Parathyroid adenoma (tissue), 2 donors: ENCODE results near the gene PACRG.

ENCODE experiments used
- H2AFZ ChIP-seq: fragments of 300-600 bp; sonication (generic); one replicate; pipeline ENCODE4 v1.7.0; 2017; ENCODE audit warnings: antibody characterized with exemption, mild to moderate bottlenecking
- H3K27ac ChIP-seq: fragments of 300-600 bp; sonication (generic); one replicate; pipeline ENCODE4 v1.7.0; 2017
- H3K27me3 ChIP-seq: fragments of 300-600 bp; sonication (generic); one replicate; pipeline ENCODE4 v1.7.0; 2017; ENCODE audit warnings: low read length; ENCODE audit not compliant: control insufficient read depth, insufficient read depth
- H3K36me3 ChIP-seq: fragments of 300-600 bp; sonication (generic); one replicate; pipeline ENCODE4 v1.7.0; 2017; ENCODE audit warnings: low read length; ENCODE audit not compliant: control insufficient read depth, insufficient read depth
- H3K4me1 ChIP-seq: fragments of 300-600 bp; sonication (generic); one replicate; pipeline ENCODE4 v1.7.0; 2017; ENCODE audit warnings: control low read depth
- H3K4me2 ChIP-seq: fragments of 300-600 bp; sonication (generic); one replicate; pipeline ENCODE4 v1.7.0; 2017; ENCODE audit warnings: low read length
- H3K4me3 ChIP-seq: fragments of 300-600 bp; sonication (generic); one replicate; pipeline ENCODE4 v1.7.0; 2017; ENCODE audit warnings: low read depth, low read length
- H3K79me2 ChIP-seq: fragments of 300-600 bp; sonication (generic); one replicate; pipeline ENCODE4 v1.7.0; 2017; ENCODE audit warnings: control low read depth
- H3K9ac ChIP-seq: fragments of 300-600 bp; sonication (generic); one replicate; pipeline ENCODE4 v1.7.0; 2017; ENCODE audit warnings: mild to moderate bottlenecking
- H3K9me3 ChIP-seq: fragments of 300-600 bp; sonication (generic); one replicate; pipeline ENCODE4 v1.7.0; 2017; ENCODE audit warnings: low read length; ENCODE audit not compliant: control insufficient read depth
- TF ChIP-seq, protein P1 (sequence below): fragments of 300-600 bp; sonication (generic); IDR thresholded peaks from one replicate; pipeline ENCODE4 v1.7.0; 2017; ENCODE audit warnings: antibody characterized with exemption, mild to moderate bottlenecking
- donor health status: primary hyperparathyroidism.

PACRG gene

DNA sequence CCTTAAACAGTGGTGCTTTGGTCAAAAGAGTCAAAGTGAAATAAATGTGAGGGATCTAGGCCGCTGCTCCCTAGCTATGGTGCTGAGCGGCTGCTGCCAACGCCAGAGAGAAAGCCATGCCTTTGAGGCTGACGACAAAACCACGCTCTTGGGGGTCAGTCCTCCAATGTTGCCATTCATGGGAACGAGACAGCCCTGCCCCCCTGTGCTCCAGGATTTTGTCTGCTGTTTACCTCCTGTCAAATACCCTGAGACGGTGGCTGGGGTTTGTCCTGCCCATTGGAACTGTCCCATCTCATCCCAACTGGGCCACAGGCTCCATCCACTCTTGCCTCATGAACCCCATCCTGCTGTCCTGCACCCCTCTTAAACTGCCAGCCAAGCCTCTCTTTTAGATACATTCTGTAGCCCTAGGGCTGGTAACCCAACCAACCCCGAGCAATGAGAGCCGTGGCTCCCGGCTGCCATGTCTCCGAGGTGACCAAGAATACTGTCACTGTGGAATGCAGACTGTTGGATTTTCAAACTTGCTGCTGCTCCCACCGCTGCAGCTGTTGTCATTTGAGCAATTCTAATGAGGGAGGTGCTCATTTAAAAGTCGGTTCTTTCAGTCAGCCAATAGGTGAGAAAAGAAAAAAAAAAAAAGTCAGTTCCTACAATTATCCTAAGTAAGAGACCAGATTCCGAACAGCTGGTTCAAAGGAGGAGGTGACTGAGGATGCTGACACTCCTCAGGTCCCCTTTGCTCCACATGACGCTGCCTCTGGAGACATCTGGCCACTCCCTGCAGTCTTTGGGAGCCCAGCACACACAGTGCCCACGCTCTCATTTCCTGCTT lies 613.7 kb downstream of the PACRG start:
- Histone ChIP-seq H3K9ac (no peak overlapping the region), H3K4me1 (no peaks in the 10 kb centered on the region), H3K4me2 (no peak overlapping the region)

DNA sequence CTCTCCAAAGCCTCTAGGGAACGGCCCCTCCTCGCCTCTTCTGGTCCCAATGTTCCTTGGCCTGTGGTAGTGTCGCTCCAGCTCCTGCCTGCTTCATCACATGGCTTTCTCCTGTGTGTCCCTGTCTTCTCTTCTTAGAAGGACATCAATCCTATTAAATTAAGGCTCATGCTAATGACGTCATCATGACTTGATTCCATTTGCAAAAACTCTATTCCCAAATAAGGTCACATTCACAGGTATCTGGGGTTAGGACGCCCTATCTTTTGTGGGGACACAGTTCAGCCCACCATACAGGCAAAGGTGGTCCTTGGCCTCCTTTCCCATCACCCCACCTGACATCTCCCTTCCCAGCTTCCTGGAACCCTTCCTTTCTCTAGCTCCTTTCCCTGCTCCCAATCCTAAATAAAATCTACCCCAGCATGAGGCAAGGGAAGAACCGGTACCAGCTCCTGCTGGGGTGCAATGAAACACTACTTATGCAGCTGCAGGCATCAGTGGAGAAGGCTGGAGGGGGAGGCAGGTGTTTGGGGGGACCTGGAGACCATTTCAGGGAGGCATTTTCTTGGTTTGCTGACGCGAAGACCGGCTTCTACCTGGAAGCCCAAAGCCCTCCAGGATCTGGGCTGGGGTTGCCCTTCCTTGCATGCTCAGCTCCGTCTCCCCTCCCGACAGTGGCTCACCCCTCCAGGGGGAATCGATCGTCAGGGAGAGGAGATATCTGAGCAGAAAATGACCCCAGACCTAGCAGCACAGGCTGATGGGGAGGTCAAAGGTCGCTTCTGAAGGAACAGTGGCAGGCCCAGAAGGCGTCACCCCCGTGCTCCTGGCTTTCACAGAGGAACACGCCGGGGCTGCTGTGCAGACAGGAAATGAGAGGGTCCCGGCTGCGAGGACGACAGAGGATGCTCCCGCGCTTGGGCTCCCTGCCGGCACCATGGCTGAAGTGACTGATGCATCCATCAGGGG lies 615.1 kb downstream of the PACRG start:
- Histone ChIP-seq H3K4me2 (no peak overlapping the region), H3K27me3 (no peaks in the 10 kb centered on the region), H3K4me1 (no peaks in the 10 kb centered on the region), H3K4me3 (no peak overlapping the region), H3K9ac (no peak overlapping the region), H3K36me3 (no peaks in the 10 kb centered on the region), H3K9me3 (no peaks in the 10 kb centered on the region), H2AFZ (no peak overlapping the region), H3K27ac (no peak overlapping the region), H3K79me2 (no peaks in the 10 kb centered on the region)
- TF ChIP-seq, protein P1, sequence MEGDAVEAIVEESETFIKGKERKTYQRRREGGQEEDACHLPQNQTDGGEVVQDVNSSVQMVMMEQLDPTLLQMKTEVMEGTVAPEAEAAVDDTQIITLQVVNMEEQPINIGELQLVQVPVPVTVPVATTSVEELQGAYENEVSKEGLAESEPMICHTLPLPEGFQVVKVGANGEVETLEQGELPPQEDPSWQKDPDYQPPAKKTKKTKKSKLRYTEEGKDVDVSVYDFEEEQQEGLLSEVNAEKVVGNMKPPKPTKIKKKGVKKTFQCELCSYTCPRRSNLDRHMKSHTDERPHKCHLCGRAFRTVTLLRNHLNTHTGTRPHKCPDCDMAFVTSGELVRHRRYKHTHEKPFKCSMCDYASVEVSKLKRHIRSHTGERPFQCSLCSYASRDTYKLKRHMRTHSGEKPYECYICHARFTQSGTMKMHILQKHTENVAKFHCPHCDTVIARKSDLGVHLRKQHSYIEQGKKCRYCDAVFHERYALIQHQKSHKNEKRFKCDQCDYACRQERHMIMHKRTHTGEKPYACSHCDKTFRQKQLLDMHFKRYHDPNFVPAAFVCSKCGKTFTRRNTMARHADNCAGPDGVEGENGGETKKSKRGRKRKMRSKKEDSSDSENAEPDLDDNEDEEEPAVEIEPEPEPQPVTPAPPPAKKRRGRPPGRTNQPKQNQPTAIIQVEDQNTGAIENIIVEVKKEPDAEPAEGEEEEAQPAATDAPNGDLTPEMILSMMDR = no peak

More for the DNA sequence above, 613.7 kb downstream of the PACRG start:
- no peak overlapping the region for H3K27ac ChIP-seq
- no peak overlapping the region for H3K4me3 ChIP-seq
- no peaks in the 10 kb centered on the region for H3K27me3 ChIP-seq
- no peaks in the 10 kb centered on the region for H3K36me3 ChIP-seq
- H2AFZ ChIP-seq = no peak overlapping the region
- TF ChIP-seq, protein P1 = no peak
- no peaks in the 10 kb centered on the region for H3K79me2 ChIP-seq
- no peaks in the 10 kb centered on the region for H3K9me3 ChIP-seq

DNA sequence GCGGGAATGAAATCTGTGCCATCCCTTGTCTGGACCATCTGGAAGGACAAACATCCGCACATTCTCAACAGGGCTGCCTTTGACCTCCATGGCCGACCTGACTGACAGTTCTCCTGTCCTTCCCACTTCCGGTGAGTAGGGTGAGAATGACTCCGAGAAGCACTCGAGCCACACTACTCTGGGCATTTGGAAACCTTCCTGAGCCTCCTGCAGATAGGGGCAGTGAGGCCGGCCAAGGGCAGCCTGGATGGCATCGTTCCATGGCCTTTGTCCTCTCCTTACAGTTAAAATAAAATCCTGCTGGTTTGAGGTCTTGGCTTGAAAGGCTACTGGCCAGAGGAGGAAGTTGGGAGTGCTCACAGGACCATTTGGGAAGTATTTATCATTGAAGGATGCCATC lies 615.8 kb downstream of the PACRG start:
- no peak overlapping the region for H3K9ac ChIP-seq
- no peaks in the 10 kb centered on the region for H3K27me3 ChIP-seq
- H3K4me1 ChIP-seq = no peaks in the 10 kb centered on the region
- no peaks in the 10 kb centered on the region for H3K9me3 ChIP-seq
- TF ChIP-seq, protein P1 = no peak
- H2AFZ ChIP-seq = no peak overlapping the region
- H3K4me2 ChIP-seq = no peak overlapping the region
- H3K27ac ChIP-seq = no peak overlapping the region
- no peaks in the 10 kb centered on the region for H3K79me2 ChIP-seq
- no peak overlapping the region for H3K4me3 ChIP-seq
- no peaks in the 10 kb centered on the region for H3K36me3 ChIP-seq

DNA sequence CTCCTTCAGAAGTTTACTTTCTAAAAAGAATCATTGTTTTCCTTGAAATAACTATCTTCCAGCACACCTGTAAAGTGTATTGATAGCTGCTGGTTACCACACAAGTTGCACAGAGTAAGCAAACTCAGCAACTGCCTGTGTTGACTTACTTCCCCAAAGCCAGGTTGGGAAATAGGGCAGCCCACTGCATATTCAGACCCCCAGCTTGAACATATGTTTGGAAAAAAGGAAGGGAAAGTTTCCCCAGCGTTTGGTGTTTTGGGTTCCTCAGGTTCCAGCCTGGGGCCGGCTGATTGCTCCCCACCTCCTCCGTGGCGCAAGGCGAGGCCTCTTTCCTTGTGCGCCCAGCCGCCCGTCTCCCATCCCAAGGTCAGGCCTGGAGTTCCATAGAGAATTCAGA lies 616.6 kb downstream of the PACRG start:
- Histone ChIP-seq H3K27me3 (no peaks in the 10 kb centered on the region), H3K27ac (no peak overlapping the region), H3K4me2 (no peak overlapping the region), H3K4me1 (no peaks in the 10 kb centered on the region), H2AFZ (no peak overlapping the region), H3K79me2 (no peaks in the 10 kb centered on the region), H3K9me3 (no peaks in the 10 kb centered on the region), H3K36me3 (no peaks in the 10 kb centered on the region), H3K4me3 (no peak overlapping the region), H3K9ac (no peak overlapping the region)
- TF ChIP-seq, protein P1 = no peak
